HepG2 (cell line): ENCODE data around the gene LRP1B.

ENCODE experiments used
- MXD4 ChIP-seq: IDR thresholded peaks from 2 replicates; pipeline ENCODE4 v1.6.1; 2016; ENCODE audit warnings: mild to moderate bottlenecking, missing biosample characterization, missing genetic modification reagents
- MXI1 ChIP-seq: IDR thresholded peaks from 3 replicates; pipeline ENCODE4 v1.6.1; 2012; ENCODE audit warnings: low read depth, low read length, inconsistent platforms, borderline replicate concordance
- ZFP82 ChIP-seq: sonication (generic); formaldehyde crosslinking; IDR thresholded peaks from 2 replicates; pipeline ENCODE4 v1.5.1; 2020; ENCODE audit warnings: mild to moderate bottlenecking, missing genetic modification reagents, borderline replicate concordance

DNA sequence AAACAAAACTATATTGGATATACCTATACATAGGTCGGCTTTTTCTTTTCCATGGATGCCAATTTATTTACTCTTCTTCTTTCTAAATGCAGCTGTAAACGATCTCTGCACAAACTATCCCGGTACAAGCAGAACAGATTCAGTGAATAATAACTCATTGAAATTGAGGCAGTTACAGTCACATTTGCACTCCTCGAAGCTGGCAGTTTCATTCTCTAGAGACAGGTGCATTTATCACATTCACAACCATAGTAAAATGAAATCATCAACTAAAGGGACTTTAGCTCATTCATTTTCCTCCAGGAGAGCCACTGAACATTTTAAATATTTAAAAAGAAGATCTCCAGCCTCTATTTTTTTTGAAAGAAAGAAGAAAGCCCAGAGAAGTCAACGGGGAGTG lies 551.7 kb downstream of the LRP1B start:
- TF ChIP-seq MXI1 (no peak), MXD4 (CRISPR knock-in tag) (no peak), ZFP82 (CRISPR knock-in tag) (no peak)
